GM12875 (cell line): ENCODE results near the gene CNOT6.

Experiments used
- H3K4me3 ChIP-seq: one replicate; pipeline ENCODE4 v1.5.1; 2011; ENCODE audit warnings: low read depth, low read length, control low read depth
- CTCF ChIP-seq: IDR thresholded peaks from 2 replicates; pipeline ENCODE4 v1.5.1; 2011; ENCODE audit warnings: low read depth, mild to moderate bottlenecking, control low read depth, inconsistent platforms, low read length, moderate library complexity, borderline replicate concordance; ENCODE audit not compliant: insufficient read depth

Gene CNOT6

GRCh38 chr5:180608572-180609310 is 114.6 kb downstream of the CNOT6 start:
- no peak overlapping the region for H3K4me3 ChIP-seq
- no peak for TF ChIP-seq CTCF

DNA sequence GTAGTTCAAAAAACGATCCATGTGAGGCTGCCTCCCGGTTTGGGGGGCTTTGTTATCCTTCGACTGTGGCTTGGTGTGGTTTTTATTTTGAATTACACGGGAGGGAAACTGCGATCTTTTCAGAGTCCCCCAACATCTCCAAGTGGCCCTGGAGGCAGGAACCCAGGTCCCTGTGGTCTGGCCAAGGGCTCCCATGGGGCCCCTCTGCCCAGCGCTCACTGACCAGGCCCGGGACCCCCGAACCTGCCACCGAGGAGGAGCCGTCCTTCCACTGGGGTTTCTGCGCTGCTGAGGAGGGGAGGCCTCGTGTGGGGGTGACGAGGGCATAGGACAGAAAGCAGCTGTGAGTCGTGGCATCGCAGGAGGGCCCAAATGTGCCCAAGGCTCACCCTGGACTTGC is 115.2 kb downstream of the CNOT6 start:
- TF ChIP-seq CTCF: no peak
- no peak overlapping the region for H3K4me3 ChIP-seq

DNA sequence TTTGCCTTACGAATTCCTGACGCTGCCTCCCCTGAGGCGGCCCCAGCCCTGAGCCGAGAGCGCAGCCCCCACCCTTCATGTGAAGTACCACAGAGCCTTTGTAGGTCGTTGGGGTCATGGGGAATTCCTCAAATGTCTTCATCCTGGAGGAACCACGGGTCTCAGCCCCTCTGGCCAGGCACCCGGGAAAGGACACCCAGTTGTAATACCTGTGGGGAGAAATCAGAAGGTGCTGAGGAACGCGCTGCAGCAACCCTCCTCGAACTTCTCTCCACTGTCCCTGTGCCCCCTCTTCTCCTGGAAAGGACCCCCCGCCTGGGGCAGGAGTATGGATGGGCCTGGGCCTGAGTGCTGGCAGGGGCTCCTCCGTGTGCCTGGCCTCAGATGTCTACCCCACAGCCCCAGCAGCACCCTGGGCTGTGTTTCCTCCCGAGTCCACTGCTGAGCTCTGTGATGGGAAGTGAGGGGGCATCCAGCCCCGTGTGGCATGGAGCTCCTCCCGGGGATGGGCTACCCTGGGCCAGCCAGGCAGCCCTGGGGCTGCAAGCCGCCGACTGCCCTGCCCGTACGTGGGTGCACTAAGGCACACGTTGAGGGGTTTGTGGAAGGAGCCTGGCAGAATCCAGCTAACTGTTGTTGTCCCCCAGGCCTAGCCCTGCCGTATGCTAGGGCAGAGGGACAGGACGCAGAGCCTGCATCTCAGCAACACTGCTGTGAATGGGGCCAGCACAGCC is 115.8 kb downstream of the CNOT6 start:
- H3K4me3 ChIP-seq: no peak overlapping the region
- no peak for TF ChIP-seq CTCF

DNA sequence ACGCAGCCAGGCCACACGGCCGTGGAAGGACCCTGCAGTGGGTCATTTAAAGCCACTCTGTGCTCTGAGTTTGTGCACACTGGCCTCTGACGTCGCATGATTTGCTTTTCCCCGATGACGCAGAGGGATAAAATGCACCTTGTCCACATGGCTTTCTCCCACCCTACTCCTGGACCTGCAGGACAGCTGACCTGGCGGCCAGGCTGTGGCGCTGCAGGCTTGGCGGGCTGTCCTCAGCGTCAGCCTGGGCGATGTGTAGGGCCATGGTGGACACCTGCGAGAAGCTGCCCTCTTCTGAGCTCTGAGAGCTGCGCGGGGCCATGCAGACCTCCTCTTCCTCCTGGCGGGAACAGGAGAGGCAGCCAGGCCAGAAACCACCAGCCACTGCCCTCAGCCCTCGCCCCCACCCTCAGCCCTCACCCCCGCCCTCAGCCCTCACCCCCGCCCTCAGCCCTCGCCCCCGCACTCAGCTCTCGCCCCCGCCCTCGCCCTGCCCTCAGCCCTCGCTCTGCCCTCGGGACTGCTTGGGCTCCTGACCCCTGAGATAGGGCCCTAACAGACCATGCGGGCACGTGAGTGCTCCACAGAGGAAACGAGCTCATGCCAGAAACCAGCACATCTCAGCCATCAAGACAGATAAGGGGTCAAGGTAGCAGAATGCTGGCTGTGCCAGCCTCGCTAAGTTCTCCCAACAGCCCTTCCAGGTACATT is 117.1 kb downstream of the CNOT6 start:
- TF ChIP-seq CTCF: no peak
- no peak overlapping the region for H3K4me3 ChIP-seq

DNA sequence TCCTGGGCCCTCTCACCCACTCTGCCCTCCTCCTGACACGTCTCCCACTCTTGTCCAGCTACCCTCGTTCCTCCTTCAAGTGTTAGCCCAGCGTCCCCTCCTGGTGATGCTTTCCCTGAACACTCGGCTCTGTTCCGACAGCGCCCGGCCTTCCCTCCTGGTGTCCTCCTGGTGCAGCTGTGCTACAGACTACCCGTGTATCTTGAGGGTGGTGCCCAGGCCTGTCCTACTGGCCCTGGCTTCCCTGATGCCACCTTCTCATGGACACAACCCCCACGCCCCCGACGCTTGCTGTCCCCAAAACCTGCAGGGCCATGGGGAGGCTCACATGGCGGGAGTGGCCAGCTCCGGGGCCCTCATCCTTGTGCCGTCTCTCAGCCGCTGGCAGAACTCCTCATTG is 118.5 kb downstream of the CNOT6 start:
- no peak overlapping the region for H3K4me3 ChIP-seq
- TF ChIP-seq CTCF: no peak

DNA sequence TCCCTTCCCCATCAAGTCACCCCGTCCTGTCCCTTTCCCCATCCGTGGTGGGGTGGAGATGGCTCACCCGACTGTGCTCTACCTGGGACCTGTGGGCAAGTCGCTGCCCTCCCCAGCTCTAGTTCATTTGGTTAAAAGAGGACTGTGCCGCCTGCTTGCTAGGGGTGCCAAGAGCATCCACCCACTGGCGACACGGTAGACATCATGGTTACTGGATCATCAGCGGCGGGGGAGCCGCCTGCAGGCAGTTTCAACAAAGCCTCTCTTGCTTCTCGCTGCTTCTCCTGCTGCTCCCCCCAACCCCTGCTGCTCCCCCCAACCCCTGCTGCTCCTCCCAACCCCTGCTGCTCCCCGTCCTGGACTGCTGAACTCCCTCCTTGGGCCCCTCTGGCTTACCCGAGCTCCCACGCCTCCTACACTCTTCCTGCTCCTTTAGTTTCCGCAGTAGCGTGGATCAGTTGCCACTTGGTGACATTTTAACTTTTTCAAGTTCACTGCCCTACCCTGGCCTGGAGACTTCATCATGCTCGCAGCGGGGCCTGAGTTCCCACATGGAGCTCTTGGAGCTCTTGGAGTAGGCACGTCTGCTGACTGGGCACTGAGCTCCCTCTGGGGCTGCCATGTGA is 119.1 kb downstream of the CNOT6 start:
- no peak for TF ChIP-seq CTCF
- H3K4me3 ChIP-seq: no peak overlapping the region

GRCh38 chr5:180613814-180614188 is 119.6 kb downstream of the CNOT6 start:
- no peak overlapping the region for H3K4me3 ChIP-seq
- no peak for TF ChIP-seq CTCF
